AG10803 (cell line): ENCODE results near the gene RPS14.

Experiments
- DNase-seq: peaks from one replicate; pipeline ENCODE4 v3.0.0; 2010; ENCODE audit warnings: low read depth
- H3K4me3 ChIP-seq: 2 replicates; pipeline ENCODE4 v1.5.1; 2011; ENCODE audit warnings: mild to moderate bottlenecking, low read length, control low read depth
- CTCF ChIP-seq: conservative IDR thresholded peaks from 2 replicates; pipeline ENCODE4 v1.5.1; 2011; ENCODE audit warnings: mild to moderate bottlenecking, low read length, control low read depth, inconsistent platforms

The RPS14 gene

GRCh38 chr5:150487199-150488061 is 37.9 kb upstream of the RPS14 start:
- peak overlapping the region; percentile 86 for H3K4me3 ChIP-seq
- TF ChIP-seq CTCF, result peak; percentile 53
- peak; percentile 69 for DNase-seq

GRCh38 chr5:150486402-150487198 is 37.1 kb upstream of the RPS14 start:
- no peak for TF ChIP-seq CTCF
- DNase-seq, result peak; percentile 63
- H3K4me3 ChIP-seq, result peak overlapping the region; percentile 86

GRCh38 chr5:150485693-150486401 is 36.3 kb upstream of the RPS14 start:
- no peak for TF ChIP-seq CTCF
- DNase-seq, result peak; percentile 62
- peak overlapping the region; percentile 86 for H3K4me3 ChIP-seq

GRCh38 chr5:150484964-150485692 is 35.6 kb upstream of the RPS14 start:
- DNase-seq, result no peak
- no peak for TF ChIP-seq CTCF

GRCh38 chr5:150481972-150482406 is 32.5 kb upstream of the RPS14 start:
- H3K4me3 ChIP-seq, result no peak overlapping the region
- no peak for DNase-seq
- TF ChIP-seq CTCF, result no peak

More at GRCh38 chr5:150484964-150485692, 35.6 kb upstream of the RPS14 start:
- H3K4me3 ChIP-seq, result peak overlapping the region; percentile 86

DNA sequence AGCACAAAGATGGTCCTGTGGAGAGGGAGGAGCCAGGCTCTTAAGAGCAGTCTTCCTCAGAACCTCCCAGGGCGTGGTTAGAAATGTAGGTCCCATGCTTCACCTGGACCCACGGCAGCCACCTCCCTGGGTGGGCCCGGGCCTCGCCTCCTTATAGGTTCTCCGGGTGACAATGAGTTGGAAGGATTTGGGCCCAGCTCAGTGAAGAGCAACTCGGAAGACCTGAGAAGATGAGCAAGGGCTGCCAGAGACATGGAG is 32.1 kb upstream of the RPS14 start:
- no peak for DNase-seq
- no peak overlapping the region for H3K4me3 ChIP-seq
- no peak for TF ChIP-seq CTCF
